NCI-H146 treated with DMSO at 0.1 percent for 48 hours (cell line): ENCODE measurements around the gene MT1F.
"Not testable (repeated sequence)": the region's sequence is repeated elsewhere in the genome, so short reads cannot be mapped to it uniquely, and the experiment has no call there.

Experiments used
- DNase-seq: peaks from one replicate; lab custom pipeline; 2025; ENCODE audit not compliant: unreplicated experiment; lab: John Stamatoyannopoulos, UW

MT1F gene

GRCh38 chr16:56643080-56643778 lies 14.5 kb upstream of the MT1F start:
- DNase-seq: no peak

- no peak for DNase-seq
Observed at GRCh38 chr16:56643833-56644232, 13.9 kb upstream of the MT1F start.

- DNase-seq: no peak
Observed at GRCh38 chr16:56645311-56645710, 12.4 kb upstream of the MT1F start.

GRCh38 chr16:56645838-56646237 lies 11.9 kb upstream of the MT1F start:
- DNase-seq: no peak

- DNase-seq: no peak
Observed at GRCh38 chr16:56647641-56648431, 9.9 kb upstream of the MT1F start.

GRCh38 chr16:56649271-56649670 lies 8.5 kb upstream of the MT1F start:
- no peak for DNase-seq

- no peak for DNase-seq
Observed at GRCh38 chr16:56649820-56650219, 7.9 kb upstream of the MT1F start.

- no peak for DNase-seq
Observed at GRCh38 chr16:56651586-56651985, 6.2 kb upstream of the MT1F start, which contains the start of gene MT1B. MT1B (plus strand) TSS chr16:56651886; CDS start chr16:56651954, 68 bp downstream.

GRCh38 chr16:56652600-56652999 lies 5.2 kb upstream of the MT1F start:
- no peak for DNase-seq

GRCh38 chr16:56653218-56653617 lies 4.5 kb upstream of the MT1F start:
- DNase-seq: no peak

- DNase-seq: no peak
Observed at GRCh38 chr16:56658327-56658875, 642 bp downstream of the MT1F start.

- no peak for DNase-seq
Observed at GRCh38 chr16:56662357-56663354, 4.9 kb downstream of the MT1F start.

- DNase-seq: no peak
Observed at GRCh38 chr16:56664506-56664905, 6.7 kb downstream of the MT1F start.

GRCh38 chr16:56665286-56666261 lies 7.8 kb downstream of the MT1F start:
- not testable (repeated sequence) for DNase-seq

- DNase-seq: no peak
Observed at GRCh38 chr16:56667581-56668571, 10.1 kb downstream of the MT1F start, which contains the start of gene MT1G. MT1G (minus strand) TSS chr16:56668065; CDS start chr16:56667993, 72 bp downstream.

GRCh38 chr16:56669005-56669839 lies 11.5 kb downstream of the MT1F start, which contains the start of gene MT1H:
MT1H (plus strand) TSS chr16:56669814; CDS start chr16:56669885, 71 bp downstream.
- DNase-seq: no peak

- DNase-seq: no peak
Observed at GRCh38 chr16:56669840-56670619, 12.3 kb downstream of the MT1F start.
